ENCODE measurements around the gene PPFIA3. TPM values are rescaled to one million over a fixed set of nuclear protein-coding genes. Genes with fewer than 3 reads are reported as not detected.
A peak's percentile ranks its signal among the peaks of the same experiment; 100 is the strongest.

Gene PPFIA3
- total RNA-seq, 2 experiments from 2014 or later, result 2.0 to 2.8 TPM

GRCh38 chr19:49152119-49152550 lies 32.8 kb downstream of the PPFIA3 start:
- ChIA-PET POLR2A (no interaction called here), CTCF (no interaction called here)
- TF ChIP-seq CTCF (IDR thresholded peaks at IDR 0.05), result no peak
- Mint-ChIP-seq H3K27ac (no peak overlapping the region), H3K9me3 (no peaks in the 10 kb centered on the region), H3K27me3 (peaks cover 90% of the 10 kb centered on the region), H3K36me3 (ENCODE audit: low read depth) (no peaks in the 10 kb centered on the region), H3K4me3 (peak overlapping the region; percentile 25), H3K4me1 (ENCODE audit: low read depth) (peaks cover 42% of the 10 kb centered on the region)
- Histone ChIP-seq H3K36me3 (ENCODE audit: insufficient read depth, low read length) (no peaks in the 10 kb centered on the region), H3K4me1 (ENCODE audit: insufficient read depth, low read length) (peaks cover 39% of the 10 kb centered on the region), H3K27ac (ENCODE audit: low read depth in 1 of 2, low read length in 2 of 2) (no peak overlapping the region), H3K27me3 (ENCODE audit: control insufficient read depth in 1 of 2, insufficient read depth in 2 of 2, low read length in 2 of 2) (peaks cover 61 to 62% of the 10 kb centered on the region in 2 experiments), H3K9me3 (ENCODE audit: control insufficient read depth in 1 of 2, insufficient read depth in 1 of 2, low read length in 2 of 2) (peaks cover 0 to 52% of the 10 kb centered on the region in 2 experiments), H3K4me3 (ENCODE audit: low read length) (no peak overlapping the region)
- intact Hi-C loops (cut with DNase I, micrococcal nuclease), result no loop called here
- ATAC-seq (ENCODE audit: poor library complexity), result peak; percentile 6
- no peak for DNase-seq

DNA sequence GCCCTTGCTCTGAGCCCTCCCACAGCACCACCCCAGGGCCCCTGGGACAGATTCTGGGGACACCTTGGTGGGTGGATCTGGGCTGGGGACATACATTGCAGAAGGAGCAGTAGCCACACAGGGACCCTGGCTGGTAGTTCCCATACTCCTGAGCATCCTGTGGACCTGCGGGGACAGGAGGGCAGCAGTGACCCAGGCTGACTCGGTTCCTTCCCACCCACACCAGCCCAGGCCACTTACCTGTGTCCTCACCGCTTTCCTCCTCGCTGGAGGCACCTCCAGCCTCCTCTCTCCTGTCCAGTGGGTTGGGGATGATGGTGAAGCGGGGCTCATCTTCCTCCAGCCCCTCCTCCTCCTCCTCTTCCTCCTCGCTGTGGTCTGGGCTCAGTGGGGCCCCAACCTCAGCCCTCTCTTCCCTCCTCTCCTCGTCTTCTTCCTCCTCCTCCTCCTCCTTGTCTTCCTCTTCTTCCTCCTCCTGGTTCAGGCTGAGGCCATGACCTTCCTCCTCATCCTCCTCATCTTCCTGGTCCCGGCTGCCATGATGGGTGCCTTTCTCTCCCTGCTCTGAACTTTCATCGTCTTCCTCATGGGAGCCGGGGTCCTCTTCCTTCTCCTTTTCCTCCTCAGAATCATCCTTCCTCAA lies 33.9 kb downstream of the PPFIA3 start:
- POLR2A ChIA-PET, result no interaction called here
- peaks cover 90% of the 10 kb centered on the region for H3K27me3 Mint-ChIP-seq
- Histone ChIP-seq H3K9me3 (ENCODE audit: control insufficient read depth in 1 of 2, insufficient read depth in 1 of 2, low read length in 2 of 2) (peaks cover 0 to 60% of the 10 kb centered on the region in 2 experiments), H3K4me3 (ENCODE audit: low read length) (no peak overlapping the region), H3K27ac (ENCODE audit: low read depth in 1 of 2, low read length in 2 of 2) (no peak overlapping the region), H3K4me1 (ENCODE audit: insufficient read depth, low read length) (peaks cover 48% of the 10 kb centered on the region), H3K36me3 (ENCODE audit: insufficient read depth, low read length) (no peaks in the 10 kb centered on the region), H3K27me3 (ENCODE audit: control insufficient read depth in 1 of 2, insufficient read depth in 2 of 2, low read length in 2 of 2) (peaks cover 61 to 65% of the 10 kb centered on the region in 2 experiments)
- intact Hi-C loops (cut with DNase I, micrococcal nuclease), result no loop called here
- H3K9me3 Mint-ChIP-seq, result no peaks in the 10 kb centered on the region
- CTCF ChIA-PET, result no interaction called here
- H3K36me3 Mint-ChIP-seq (ENCODE audit: low read depth), result no peaks in the 10 kb centered on the region
- ATAC-seq (ENCODE audit: poor library complexity) (no peak), DNase-seq (peak in 1 of 14 experiments; percentile 26)
- TF ChIP-seq CTCF (IDR thresholded peaks at IDR 0.05), result no peak
- H3K27ac Mint-ChIP-seq, result no peak overlapping the region
- peak overlapping the region; percentile 54 for H3K4me3 Mint-ChIP-seq
- H3K4me1 Mint-ChIP-seq (ENCODE audit: low read depth), result peaks cover 43% of the 10 kb centered on the region

GRCh38 chr19:49154279-49154678 lies 34.9 kb downstream of the PPFIA3 start:
- H3K9me3 ChIP-seq (ENCODE audit: control insufficient read depth in 1 of 2, insufficient read depth in 1 of 2, low read length in 2 of 2), result peaks cover 0 to 53% of the 10 kb centered on the region in 2 experiments
- H3K27ac ChIP-seq (ENCODE audit: low read depth in 1 of 2, low read length in 2 of 2), result no peak overlapping the region
- no peak overlapping the region for H3K27ac Mint-ChIP-seq

More at GRCh38 chr19:49154279-49154678, 34.9 kb downstream of the PPFIA3 start:
- DNase-seq (no peak), ATAC-seq (ENCODE audit: poor library complexity) (no peak)
- no peak for TF ChIP-seq CTCF (IDR thresholded peaks at IDR 0.05)
- CTCF ChIA-PET, result no interaction called here
- Mint-ChIP-seq H3K36me3 (ENCODE audit: low read depth) (no peaks in the 10 kb centered on the region), H3K4me3 (peak overlapping the region; percentile 4), H3K27me3 (peaks cover 86% of the 10 kb centered on the region), H3K4me1 (ENCODE audit: low read depth) (peaks cover 38% of the 10 kb centered on the region), H3K9me3 (no peaks in the 10 kb centered on the region)
- Histone ChIP-seq H3K4me3 (ENCODE audit: low read length) (no peak overlapping the region), H3K27me3 (ENCODE audit: control insufficient read depth in 1 of 2, insufficient read depth in 2 of 2, low read length in 2 of 2) (peaks cover 58 to 61% of the 10 kb centered on the region in 2 experiments), H3K4me1 (ENCODE audit: insufficient read depth, low read length) (peaks cover 42% of the 10 kb centered on the region), H3K36me3 (ENCODE audit: insufficient read depth, low read length) (no peaks in the 10 kb centered on the region)
- POLR2A ChIA-PET, result no interaction called here
- intact Hi-C loops (cut with DNase I, micrococcal nuclease), result no loop called here
